ENCODE measurements around the gene CCN6. TPM values are rescaled to one million over a fixed set of nuclear protein-coding genes. Genes with fewer than 3 reads are reported as not detected.
A peak's percentile ranks its signal among the peaks of the same experiment; 100 is the strongest.
"Not testable (repeated sequence)": the region's sequence is repeated elsewhere in the genome, so short reads cannot be mapped to it uniquely, and the experiment has no call there.

Gene CCN6
- total RNA-seq, 1 donor from 2014 or later: not detected

- peak overlapping the region; percentile 97 for H3K27ac Mint-ChIP-seq
- Histone ChIP-seq H3K9me3 (ENCODE audit: low read depth) (no peaks in the 10 kb centered on the region), H2AFZ (replicated peaks) (peak overlapping the region; percentile 95), H3K4me1 (peaks cover 1% of the 10 kb centered on the region), H3K4me3 (peak overlapping the region; percentile 88), H3K4me2 (peak overlapping the region; percentile 77), H3K27me3 (no peaks in the 10 kb centered on the region), H3K79me2 (ENCODE audit: low read depth) (no peaks in the 10 kb centered on the region), H3K36me3 (no peaks in the 10 kb centered on the region), H3K27ac (peak overlapping the region; percentile 30), H4K20me1 (ENCODE audit: low read depth) (no peaks in the 10 kb centered on the region), H3K9ac (peak overlapping the region; percentile 42), H3F3A (ENCODE audit: low read depth) (peaks cover 5% of the 10 kb centered on the region)
- peak overlapping the region; percentile 97 for H3K4me3 Mint-ChIP-seq
- TF ChIP-seq EZH2phosphoT487 (IDR thresholded peaks at IDR 0.05): no peak
- TF ChIP-seq CTCF (IDR thresholded peaks at IDR 0.05): peak; percentile 100
- no peak for TF ChIP-seq EZH2 (IDR thresholded peaks at IDR 0.05)
- DNase-seq (ENCODE audit: low spot score): peak; percentile 97
- H3K36me3 Mint-ChIP-seq: no peaks in the 10 kb centered on the region
- H3K27me3 Mint-ChIP-seq (ENCODE audit: insufficient read depth, low read depth): no peaks in the 10 kb centered on the region
- peaks cover 14% of the 10 kb centered on the region for H3K4me1 Mint-ChIP-seq
- H3K9me3 Mint-ChIP-seq: peaks cover 4% of the 10 kb centered on the region
Measured at GRCh38 chr6:112043032-112044007, 10.6 kb upstream of the CCN6 start.

DNA sequence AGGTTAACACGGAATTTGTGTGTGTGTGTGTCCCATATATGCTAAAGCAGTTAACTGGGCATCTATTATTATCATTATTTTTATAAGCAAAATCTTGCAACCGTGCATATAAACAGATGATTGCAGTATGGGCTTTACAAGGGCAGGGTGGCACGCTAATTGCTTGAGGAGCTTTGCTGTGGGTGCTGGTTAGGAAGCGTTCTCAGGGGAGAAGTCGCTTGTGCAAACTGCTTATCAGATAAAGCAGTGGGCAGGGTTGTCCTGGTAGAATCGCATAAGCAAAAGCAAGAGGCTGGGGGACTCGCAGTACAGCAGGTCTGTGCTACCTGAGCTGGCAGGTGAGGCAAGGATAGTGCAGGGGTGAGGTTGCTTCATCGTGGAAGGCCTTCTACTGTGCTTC, 9.7 kb upstream of the CCN6 start:
- peaks cover 4% of the 10 kb centered on the region for H3K9me3 Mint-ChIP-seq
- Histone ChIP-seq H3K36me3 (no peaks in the 10 kb centered on the region), H3K4me2 (no peak overlapping the region), H3K9ac (no peak overlapping the region), H3K27me3 (no peaks in the 10 kb centered on the region), H3K27ac (no peak overlapping the region), H3K4me1 (peaks cover 5% of the 10 kb centered on the region), H4K20me1 (ENCODE audit: low read depth) (no peaks in the 10 kb centered on the region), H2AFZ (replicated peaks) (no peak overlapping the region), H3K79me2 (ENCODE audit: low read depth) (no peaks in the 10 kb centered on the region), H3K4me3 (no peak overlapping the region), H3K9me3 (ENCODE audit: low read depth) (no peaks in the 10 kb centered on the region), H3F3A (ENCODE audit: low read depth) (peaks cover 5% of the 10 kb centered on the region)
- TF ChIP-seq CTCF (IDR thresholded peaks at IDR 0.05) (no peak), EZH2 (IDR thresholded peaks at IDR 0.05) (no peak), EZH2phosphoT487 (IDR thresholded peaks at IDR 0.05) (no peak)
- peak overlapping the region; percentile 9 for H3K27ac Mint-ChIP-seq
- DNase-seq (ENCODE audit: low spot score): no peak
- peaks cover 20% of the 10 kb centered on the region for H3K4me1 Mint-ChIP-seq
- H3K4me3 Mint-ChIP-seq: no peak overlapping the region
- H3K36me3 Mint-ChIP-seq: no peaks in the 10 kb centered on the region
- no peaks in the 10 kb centered on the region for H3K27me3 Mint-ChIP-seq (ENCODE audit: insufficient read depth, low read depth)

GRCh38 chr6:112044856-112045255, 9.0 kb upstream of the CCN6 start:
- no peaks in the 10 kb centered on the region for H3K79me2 ChIP-seq (ENCODE audit: low read depth)
- H3K27ac ChIP-seq: no peak overlapping the region
- no peak overlapping the region for H3K4me3 Mint-ChIP-seq
- H3K9me3 ChIP-seq (ENCODE audit: low read depth): no peaks in the 10 kb centered on the region
- H4K20me1 ChIP-seq (ENCODE audit: low read depth): no peaks in the 10 kb centered on the region
- no peak for DNase-seq (ENCODE audit: low spot score)
- TF ChIP-seq CTCF (IDR thresholded peaks at IDR 0.05) (no peak), EZH2phosphoT487 (IDR thresholded peaks at IDR 0.05) (no peak), EZH2 (IDR thresholded peaks at IDR 0.05) (no peak)
- no peaks in the 10 kb centered on the region for H3K36me3 Mint-ChIP-seq
- no peaks in the 10 kb centered on the region for H3K27me3 ChIP-seq
- no peak overlapping the region for H3K9ac ChIP-seq
- H3K27ac Mint-ChIP-seq: no peak overlapping the region
- peaks cover 5% of the 10 kb centered on the region for H3F3A ChIP-seq (ENCODE audit: low read depth)
- no peaks in the 10 kb centered on the region for H3K36me3 ChIP-seq
- no peak overlapping the region for H3K4me3 ChIP-seq
- peaks cover 20% of the 10 kb centered on the region for H3K4me1 Mint-ChIP-seq
- no peak overlapping the region for H3K4me2 ChIP-seq
- H3K4me1 ChIP-seq: peaks cover 5% of the 10 kb centered on the region
- no peak overlapping the region for H2AFZ ChIP-seq (replicated peaks)
- H3K9me3 Mint-ChIP-seq: peaks cover 4% of the 10 kb centered on the region
- no peaks in the 10 kb centered on the region for H3K27me3 Mint-ChIP-seq (ENCODE audit: insufficient read depth, low read depth)

GRCh38 chr6:112047523-112047922, 6.4 kb upstream of the CCN6 start:
- H3K9me3 Mint-ChIP-seq: peaks cover 10% of the 10 kb centered on the region
- not testable (repeated sequence) for H2AFZ ChIP-seq (replicated peaks); H3K36me3 Mint-ChIP-seq

More at GRCh38 chr6:112047523-112047922, 6.4 kb upstream of the CCN6 start:
- H3K27me3 Mint-ChIP-seq (ENCODE audit: insufficient read depth, low read depth); H3K79me2 ChIP-seq (ENCODE audit: low read depth); H3K27ac ChIP-seq; H3K4me3 ChIP-seq; H3K27me3 ChIP-seq; H4K20me1 ChIP-seq (ENCODE audit: low read depth); H3K9me3 ChIP-seq (ENCODE audit: low read depth); H3K4me2 ChIP-seq; H3K4me1 ChIP-seq; H3K9ac ChIP-seq; H3F3A ChIP-seq (ENCODE audit: low read depth); H3K27ac Mint-ChIP-seq; DNase-seq (ENCODE audit: low spot score); H3K4me3 Mint-ChIP-seq; H3K36me3 ChIP-seq: not testable (repeated sequence)
- peaks cover 13% of the 10 kb centered on the region for H3K4me1 Mint-ChIP-seq

Data from neural progenitor cell (in vitro differentiated cells).